ENCODE data around the gene PDPR. TPM values are rescaled to one million over a fixed set of nuclear protein-coding genes. Genes with fewer than 3 reads are reported as not detected.

PDPR gene
- total and polyA plus RNA-seq, 9 donors, result 14.1 to 29.7 (median 16.6) TPM

Other genes with a start within 250 kb of the PDPR start
- 0.44 TPM for gene CLEC18A, start 163.0 kb upstream of the PDPR start, total RNA-seq
- 1 to 10 TPM in 1 of 8 donors, under 1 TPM in 6, not detected in 1; 0.29 to 1.1 (median 0.58) TPM for gene CLEC18A, start 163.0 kb upstream of the PDPR start, polyA plus RNA-seq (ENCODE audit: insufficient read depth in 1 of 8, insufficient read length in 8 of 8, low replicate concordance in 1 of 8)
- gene CLEC18C, start 59.5 kb downstream of the PDPR start, total RNA-seq, result 0.35 TPM
- gene CLEC18C, start 59.5 kb downstream of the PDPR start, polyA plus RNA-seq (ENCODE audit: insufficient read depth in 1 of 8, insufficient read length in 8 of 8, low replicate concordance in 1 of 8), result 1 to 10 TPM in 1 of 8 donors, under 1 TPM in 7; 0.04 to 1.3 (median 0.37) TPM
- 17.2 TPM for gene EXOSC6, start 137.6 kb downstream of the PDPR start, total RNA-seq
- gene EXOSC6, start 137.6 kb downstream of the PDPR start, polyA plus RNA-seq (ENCODE audit: insufficient read depth in 1 of 8, insufficient read length in 8 of 8, low replicate concordance in 1 of 8), result 10 to 100 TPM in 7 of 8 donors, 1 to 10 TPM in 1; 9.4 to 16.2 (median 12.7) TPM
- 38.1 TPM for gene AARS1, start 175.2 kb downstream of the PDPR start, total RNA-seq
- 10 to 100 TPM; 50.1 to 71.1 (median 62.7) TPM for gene AARS1, start 175.2 kb downstream of the PDPR start, polyA plus RNA-seq (ENCODE audit: insufficient read depth in 1 of 8, insufficient read length in 8 of 8, low replicate concordance in 1 of 8)
- gene DDX19B, start 184.9 kb downstream of the PDPR start, total RNA-seq, result 19.9 TPM
- 10 to 100 TPM; 19.1 to 27.5 (median 22.1) TPM for gene DDX19B, start 184.9 kb downstream of the PDPR start, polyA plus RNA-seq (ENCODE audit: insufficient read depth in 1 of 8, insufficient read length in 8 of 8, low replicate concordance in 1 of 8)
- gene DDX19A, start 232.6 kb downstream of the PDPR start, total RNA-seq, result 37.2 TPM
- 10 to 100 TPM; 32.7 to 39.7 (median 36.1) TPM for gene DDX19A, start 232.6 kb downstream of the PDPR start, polyA plus RNA-seq (ENCODE audit: insufficient read depth in 1 of 8, insufficient read length in 8 of 8, low replicate concordance in 1 of 8)